ENCODE measurements around the gene DERL2.

DNA sequence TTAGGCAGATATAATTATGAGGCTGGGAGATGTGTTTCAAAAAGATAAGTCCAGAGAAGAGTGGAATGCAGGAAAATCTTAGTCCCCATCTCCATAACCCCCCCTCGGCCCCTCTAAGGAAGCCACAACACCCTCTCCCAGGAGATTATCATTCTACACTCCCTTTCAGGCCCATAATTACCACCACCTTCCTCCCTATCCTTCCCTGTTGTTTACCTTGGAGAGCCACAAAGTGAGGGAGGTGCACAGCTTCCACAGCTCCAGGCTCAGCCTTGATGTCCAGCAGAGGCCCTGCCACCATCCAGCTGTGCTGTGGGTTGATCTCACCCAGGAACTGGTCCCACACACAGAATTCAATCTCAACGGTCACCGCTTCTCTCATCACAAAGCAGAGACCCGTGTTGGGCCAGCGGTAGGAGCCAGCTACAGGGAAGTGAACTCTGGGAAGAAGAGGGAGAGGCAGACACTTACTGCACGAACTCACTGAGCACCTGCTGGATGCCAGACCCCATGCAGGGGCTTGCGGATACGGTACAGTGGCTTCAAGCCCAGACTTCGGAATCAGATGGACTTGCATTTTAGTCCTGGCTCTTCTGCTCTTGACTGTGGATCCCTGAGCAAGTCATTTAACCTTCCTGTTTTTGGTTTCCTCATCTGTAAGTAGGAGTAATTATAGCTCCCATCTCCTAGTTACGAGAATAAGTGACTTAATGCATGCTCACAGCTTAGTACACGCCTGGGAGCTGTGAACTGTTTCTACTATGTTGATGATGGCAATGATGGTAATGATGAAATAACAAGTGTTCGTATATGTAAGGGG is 44.5 kb upstream of the DERL2 start:
- TF ChIP-seq ESRRG (CRISPR knock-in tag; IDR thresholded peaks at IDR 0.05) (no peak), OSR1 (CRISPR knock-in tag; IDR thresholded peaks at IDR 0.05) (no peak), TCF4 (CRISPR knock-in tag; IDR thresholded peaks at IDR 0.05; ENCODE audit: borderline replicate concordance) (no peak), ISL1 (CRISPR knock-in tag; IDR thresholded peaks at IDR 0.05) (no peak), PPARA (CRISPR knock-in tag; IDR thresholded peaks at IDR 0.05; ENCODE audit: borderline replicate concordance) (no peak), CSDC2 (CRISPR knock-in tag; IDR thresholded peaks at IDR 0.05) (no peak)
- TF ChIP-seq, protein P1, sequence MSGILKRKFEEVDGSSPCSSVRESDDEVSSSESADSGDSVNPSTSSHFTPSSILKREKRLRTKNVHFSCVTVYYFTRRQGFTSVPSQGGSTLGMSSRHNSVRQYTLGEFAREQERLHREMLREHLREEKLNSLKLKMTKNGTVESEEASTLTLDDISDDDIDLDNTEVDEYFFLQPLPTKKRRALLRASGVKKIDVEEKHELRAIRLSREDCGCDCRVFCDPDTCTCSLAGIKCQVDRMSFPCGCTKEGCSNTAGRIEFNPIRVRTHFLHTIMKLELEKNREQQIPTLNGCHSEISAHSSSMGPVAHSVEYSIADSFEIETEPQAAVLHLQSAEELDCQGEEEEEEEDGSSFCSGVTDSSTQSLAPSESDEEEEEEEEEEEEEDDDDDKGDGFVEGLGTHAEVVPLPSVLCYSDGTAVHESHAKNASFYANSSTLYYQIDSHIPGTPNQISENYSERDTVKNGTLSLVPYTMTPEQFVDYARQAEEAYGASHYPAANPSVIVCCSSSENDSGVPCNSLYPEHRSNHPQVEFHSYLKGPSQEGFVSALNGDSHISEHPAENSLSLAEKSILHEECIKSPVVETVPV (CRISPR knock-in tag; IDR thresholded peaks at IDR 0.05), result no peak
- TF ChIP-seq, protein P2, sequence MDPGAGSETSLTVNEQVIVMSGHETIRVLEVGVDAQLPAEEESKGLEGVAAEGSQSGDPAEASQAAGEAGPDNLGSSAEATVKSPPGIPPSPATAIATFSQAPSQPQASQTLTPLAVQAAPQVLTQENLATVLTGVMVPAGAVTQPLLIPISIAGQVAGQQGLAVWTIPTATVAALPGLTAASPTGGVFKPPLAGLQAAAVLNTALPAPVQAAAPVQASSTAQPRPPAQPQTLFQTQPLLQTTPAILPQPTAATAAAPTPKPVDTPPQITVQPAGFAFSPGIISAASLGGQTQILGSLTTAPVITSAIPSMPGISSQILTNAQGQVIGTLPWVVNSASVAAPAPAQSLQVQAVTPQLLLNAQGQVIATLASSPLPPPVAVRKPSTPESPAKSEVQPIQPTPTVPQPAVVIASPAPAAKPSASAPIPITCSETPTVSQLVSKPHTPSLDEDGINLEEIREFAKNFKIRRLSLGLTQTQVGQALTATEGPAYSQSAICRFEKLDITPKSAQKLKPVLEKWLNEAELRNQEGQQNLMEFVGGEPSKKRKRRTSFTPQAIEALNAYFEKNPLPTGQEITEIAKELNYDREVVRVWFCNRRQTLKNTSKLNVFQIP (CRISPR knock-in tag; IDR thresholded peaks at IDR 0.05; ENCODE audit: borderline replicate concordance, low read depth), result no peak
- TF ChIP-seq, protein P3, sequence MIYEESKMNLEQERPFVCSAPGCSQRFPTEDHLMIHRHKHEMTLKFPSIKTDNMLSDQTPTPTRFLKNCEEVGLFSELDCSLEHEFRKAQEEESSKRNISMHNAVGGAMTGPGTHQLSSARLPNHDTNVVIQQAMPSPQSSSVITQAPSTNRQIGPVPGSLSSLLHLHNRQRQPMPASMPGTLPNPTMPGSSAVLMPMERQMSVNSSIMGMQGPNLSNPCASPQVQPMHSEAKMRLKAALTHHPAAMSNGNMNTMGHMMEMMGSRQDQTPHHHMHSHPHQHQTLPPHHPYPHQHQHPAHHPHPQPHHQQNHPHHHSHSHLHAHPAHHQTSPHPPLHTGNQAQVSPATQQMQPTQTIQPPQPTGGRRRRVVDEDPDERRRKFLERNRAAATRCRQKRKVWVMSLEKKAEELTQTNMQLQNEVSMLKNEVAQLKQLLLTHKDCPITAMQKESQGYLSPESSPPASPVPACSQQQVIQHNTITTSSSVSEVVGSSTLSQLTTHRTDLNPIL (CRISPR knock-in tag; IDR thresholded peaks at IDR 0.05; ENCODE audit: low read depth), result no peak

Data from SK-N-SH treated with all-trans-retinoic acid at 6 μM for 48 hours (cell line).